A673 (cell line): ENCODE measurements around the gene CRYGD. TPM values are rescaled to one million over a fixed set of nuclear protein-coding genes. Genes with fewer than 3 reads are reported as not detected.

Experiments
- BruUV-seq: library from RNA; stranded (reverse); fragments of 400-500 nt; replicated peaks from 2 replicates; lab custom pipeline; 2021; lab: Mats Ljungman, UMichigan
- CTCF ChIA-PET: fragments of 300-600 bp; sonication (Branson Sonifier 250); formaldehyde crosslinking; loops from one replicate; lab custom pipeline; 2022; ENCODE audit warnings: antibody characterized with exemption; lab: Charles Lee
- POLR2A ChIA-PET: fragments of 300-600 bp; sonication (Branson Sonifier 250); formaldehyde crosslinking; loops from one replicate; lab custom pipeline; 2022; ENCODE audit warnings: antibody characterized with exemption; ENCODE audit not compliant: low non-redundant PET; lab: Charles Lee
- DNase-seq: peaks from one replicate; pipeline ENCODE4 v3.0.0-alpha.2; 2015; ENCODE audit warnings: low spot score
- H3K27ac ChIP-seq: fragments of 200-600 bp; sonication (generic); 2 replicates; pipeline ENCODE4 v1.5.1; 2016; ENCODE audit warnings: mixed run types, low read depth, mild to moderate bottlenecking, mixed read lengths, antibody characterized with exemption, low read length; ENCODE audit not compliant: poor library complexity, severe bottlenecking
- H3K27me3 ChIP-seq: fragments of 200-600 bp; sonication (generic); replicated peaks from 2 replicates; pipeline ENCODE4 v1.6.1; 2017; ENCODE audit warnings: mixed run types, low read depth, mild to moderate bottlenecking, mixed read lengths, antibody characterized with exemption, low read length; ENCODE audit not compliant: insufficient read depth, poor library complexity
- H3K36me3 ChIP-seq: fragments of 200-600 bp; sonication (generic); 2 replicates; pipeline ENCODE4 v1.6.1; 2016; ENCODE audit warnings: mixed run types, mild to moderate bottlenecking, mixed read lengths, antibody characterized with exemption, low read length; ENCODE audit not compliant: insufficient read depth, poor library complexity, severe bottlenecking
- H3K4me1 ChIP-seq: fragments of 200-600 bp; sonication (generic); 2 replicates; pipeline ENCODE4 v1.6.1; 2017; ENCODE audit warnings: mixed run types, mild to moderate bottlenecking, mixed read lengths, antibody characterized with exemption, low read length; ENCODE audit not compliant: insufficient read depth, poor library complexity, severe bottlenecking
- H3K4me3 ChIP-seq: fragments of 200-600 bp; sonication (generic); 2 replicates; pipeline ENCODE4 v1.5.1; 2016; ENCODE audit warnings: low read depth, mixed run types, mild to moderate bottlenecking, mixed read lengths, low read length; ENCODE audit not compliant: poor library complexity, severe bottlenecking
- H3K9me3 ChIP-seq: fragments of 200-600 bp; sonication (generic); 2 replicates; pipeline ENCODE4 v1.6.1; 2016; ENCODE audit warnings: mixed run types, low read depth, mild to moderate bottlenecking, mixed read lengths, antibody characterized with exemption, low read length; ENCODE audit not compliant: poor library complexity, severe bottlenecking
- EZH2 ChIP-seq: fragments of 200-600 bp; sonication (generic); IDR thresholded peaks from 2 replicates; pipeline ENCODE4 v1.6.1; 2017; ENCODE audit warnings: borderline replicate concordance, low read depth, mild to moderate bottlenecking, mixed read lengths, antibody characterized with exemption, low read length; ENCODE audit not compliant: poor library complexity, severe bottlenecking
- intact Hi-C: fragments of 100-400 bp; cut with micrococcal nuclease; formaldehyde crosslinking; loops from one replicate; pipeline ENCODE4 v1.10.0; 2022; ENCODE audit not compliant: unreplicated experiment
- total RNA-seq: library from RNA; stranded (reverse); gene quantifications from 2 replicates; pipeline ENCODE4 v1.2.3, GENCODE V29; 2021
- TF ChIP-seq, protein P1 (sequence below): fragments of 300-800, 200-600 bp; sonication (generic); conservative IDR thresholded peaks from 2 replicates; pipeline ENCODE4 v1.5.1; 2017; ENCODE audit warnings: low read depth, mild to moderate bottlenecking, antibody characterized with exemption, low read length, moderate library complexity, mixed read lengths

Gene CRYGD
- total RNA-seq, 1 experiment from 2014 or later, result not detected

DNA sequence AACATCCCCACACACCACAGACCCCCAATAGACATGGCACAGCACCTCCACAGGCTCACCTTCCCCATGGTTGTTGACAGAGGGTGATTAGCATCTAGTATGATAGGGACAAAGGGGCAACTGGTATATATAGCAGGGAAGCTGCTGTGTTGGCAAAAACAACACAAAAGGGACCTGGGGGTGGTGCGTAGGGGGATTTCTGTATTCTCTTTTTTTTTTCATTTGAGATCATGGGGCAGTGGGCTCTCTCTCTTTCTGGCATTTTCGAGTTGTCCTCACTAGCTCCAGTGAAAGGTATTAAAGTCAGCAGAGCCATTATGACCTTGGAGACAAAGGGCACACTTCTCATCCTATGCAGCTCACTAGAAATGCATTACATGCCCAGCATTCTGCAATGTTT lies 39.2 kb upstream of the CRYGD start, which contains the start of gene CRYGA:
Gene CRYGA (minus strand): TSS at position 101 of the 400 bp plus-strand sequence. CDS start 33 bp downstream, at position 68.
- no TSS peak for BruUV-seq
- Histone ChIP-seq H3K9me3 (no peaks in the 10 kb centered on the region), H3K4me3 (no peak within 1 kb of the TSS), H3K27me3 (no peaks in the 10 kb centered on the region), H3K36me3 (no peaks in the 10 kb centered on the region), H3K4me1 (no peaks in the 10 kb centered on the region), H3K27ac (no peak within 1 kb of the TSS)
- intact Hi-C loops, result no loop called here
- DNase-seq, result no peak
- ChIA-PET CTCF (no interaction called here), POLR2A (no interaction called here)
- TF ChIP-seq EZH2, result no peak

DNA sequence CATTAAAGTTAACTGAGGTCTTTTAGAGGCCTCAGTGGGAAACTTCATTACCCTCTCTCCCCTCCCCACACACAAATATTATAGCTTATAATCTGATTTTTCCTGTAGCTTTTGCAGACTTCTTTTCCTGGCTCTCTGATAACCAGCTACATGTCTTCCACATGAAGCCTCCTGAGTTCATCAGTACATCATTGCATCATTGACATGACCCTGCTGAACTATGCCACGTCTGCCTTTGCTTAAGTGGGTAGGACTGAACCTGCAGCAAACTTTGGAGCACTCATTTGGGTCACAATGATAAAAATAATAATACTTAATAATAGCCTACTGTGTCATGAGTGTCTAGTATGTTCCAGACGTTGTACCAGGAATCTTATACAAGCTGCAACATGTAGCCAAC lies 32.1 kb upstream of the CRYGD start:
- no peak overlapping the region for H3K4me3 ChIP-seq
- POLR2A ChIA-PET, result no interaction called here
- no peak for TF ChIP-seq EZH2
- TF ChIP-seq, protein P1, sequence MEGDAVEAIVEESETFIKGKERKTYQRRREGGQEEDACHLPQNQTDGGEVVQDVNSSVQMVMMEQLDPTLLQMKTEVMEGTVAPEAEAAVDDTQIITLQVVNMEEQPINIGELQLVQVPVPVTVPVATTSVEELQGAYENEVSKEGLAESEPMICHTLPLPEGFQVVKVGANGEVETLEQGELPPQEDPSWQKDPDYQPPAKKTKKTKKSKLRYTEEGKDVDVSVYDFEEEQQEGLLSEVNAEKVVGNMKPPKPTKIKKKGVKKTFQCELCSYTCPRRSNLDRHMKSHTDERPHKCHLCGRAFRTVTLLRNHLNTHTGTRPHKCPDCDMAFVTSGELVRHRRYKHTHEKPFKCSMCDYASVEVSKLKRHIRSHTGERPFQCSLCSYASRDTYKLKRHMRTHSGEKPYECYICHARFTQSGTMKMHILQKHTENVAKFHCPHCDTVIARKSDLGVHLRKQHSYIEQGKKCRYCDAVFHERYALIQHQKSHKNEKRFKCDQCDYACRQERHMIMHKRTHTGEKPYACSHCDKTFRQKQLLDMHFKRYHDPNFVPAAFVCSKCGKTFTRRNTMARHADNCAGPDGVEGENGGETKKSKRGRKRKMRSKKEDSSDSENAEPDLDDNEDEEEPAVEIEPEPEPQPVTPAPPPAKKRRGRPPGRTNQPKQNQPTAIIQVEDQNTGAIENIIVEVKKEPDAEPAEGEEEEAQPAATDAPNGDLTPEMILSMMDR, result no peak

DNA sequence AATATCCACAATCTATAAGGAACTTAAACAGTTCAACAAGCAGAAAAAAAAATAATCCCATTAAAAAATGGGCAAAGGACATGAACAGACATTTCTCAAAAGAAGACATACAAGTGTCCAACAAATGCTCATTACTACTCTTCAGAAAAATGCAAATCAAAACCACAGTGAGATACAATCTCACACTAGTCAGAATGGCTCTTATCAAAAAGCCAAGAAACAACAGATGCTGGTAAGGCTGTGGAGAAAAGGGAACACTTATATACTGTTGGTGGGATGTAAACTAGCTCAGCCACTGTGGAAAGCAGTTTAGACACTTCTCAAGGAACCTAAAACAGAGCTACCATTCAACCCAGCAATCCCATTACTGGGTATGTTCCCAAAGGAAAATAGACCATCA lies 28.8 kb upstream of the CRYGD start:
- no peaks in the 10 kb centered on the region for H3K36me3 ChIP-seq
- H3K27ac ChIP-seq, result no peak overlapping the region
- ChIA-PET CTCF (no interaction called here), POLR2A (no interaction called here)
- intact Hi-C loops, result no loop called here
- TF ChIP-seq, protein P1, result no peak
- TF ChIP-seq EZH2, result no peak
- H3K27me3 ChIP-seq, result no peaks in the 10 kb centered on the region
- no peaks in the 10 kb centered on the region for H3K9me3 ChIP-seq
- no peak overlapping the region for H3K4me3 ChIP-seq
- no peaks in the 10 kb centered on the region for H3K4me1 ChIP-seq
- BruUV-seq, result no TSS peak
- DNase-seq, result no peak

More for the DNA sequence above, 32.1 kb upstream of the CRYGD start:
- H3K9me3 ChIP-seq, result no peaks in the 10 kb centered on the region
- H3K4me1 ChIP-seq, result no peaks in the 10 kb centered on the region
- H3K27ac ChIP-seq, result no peak overlapping the region
- intact Hi-C loops, result no loop called here
- no TSS peak for BruUV-seq
- CTCF ChIA-PET, result no interaction called here
- H3K27me3 ChIP-seq, result no peaks in the 10 kb centered on the region
- DNase-seq, result no peak
- H3K36me3 ChIP-seq, result no peaks in the 10 kb centered on the region

DNA sequence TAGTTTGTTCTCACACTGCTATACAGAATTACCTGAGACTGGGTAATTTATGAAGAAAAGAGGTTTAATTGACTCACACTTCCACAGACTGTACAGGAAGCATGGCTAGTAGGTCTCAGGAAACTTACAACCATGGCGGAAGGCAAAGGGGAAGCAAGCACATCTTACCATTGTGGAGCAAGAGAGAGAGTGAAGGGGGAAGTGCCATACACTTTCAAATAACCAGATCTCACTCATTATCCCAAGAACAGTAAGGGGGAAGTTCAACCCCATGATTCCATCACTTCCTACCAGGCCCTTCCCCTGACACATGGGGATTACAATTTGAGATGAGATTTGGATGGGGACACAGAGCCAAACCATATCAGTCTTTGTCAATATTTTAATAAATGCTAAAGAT lies 26.6 kb upstream of the CRYGD start:
- no peak overlapping the region for H3K4me3 ChIP-seq
- ChIA-PET POLR2A (no interaction called here), CTCF (no interaction called here)
- no peaks in the 10 kb centered on the region for H3K4me1 ChIP-seq
- H3K27ac ChIP-seq, result no peak overlapping the region
- no peak for TF ChIP-seq EZH2
- TF ChIP-seq, protein P1, result no peak
- no peaks in the 10 kb centered on the region for H3K27me3 ChIP-seq
- H3K36me3 ChIP-seq, result no peaks in the 10 kb centered on the region
- H3K9me3 ChIP-seq, result no peaks in the 10 kb centered on the region
- DNase-seq, result no peak
- no TSS peak for BruUV-seq
- intact Hi-C loops, result no loop called here
